Testis (tissue), 3 donors: Measurements from ENCODE around the gene VAPB. TPM values are rescaled to one million over a fixed set of nuclear protein-coding genes. Genes with fewer than 3 reads are reported as not detected.

ENCODE experiments used
- DNase-seq: peaks from one replicate; pipeline ENCODE4 v3.0.0-alpha.2; 2019
- H3K27ac ChIP-seq, 2 donors: fragments of 200-600 bp; sonication (generic); one replicate each; pipeline ENCODE4 v1.5.1; 2019
- H3K27me3 ChIP-seq: fragments of 200-600 bp; sonication (generic); one replicate; pipeline ENCODE4 v1.5.1; 2019
- H3K36me3 ChIP-seq: fragments of 200-600 bp; sonication (generic); one replicate; pipeline ENCODE4 v1.5.1; 2017; ENCODE audit warnings: low read depth; ENCODE audit errors: missing control alignments
- H3K4me1 ChIP-seq: fragments of 200-600 bp; sonication (generic); one replicate; pipeline ENCODE4 v1.5.1; 2019
- H3K4me3 ChIP-seq, 2 donors: fragments of 200-600 bp; sonication (generic); one replicate each; pipeline ENCODE4 v1.5.1; 2017 to 2019
- H3K9me3 ChIP-seq: fragments of 200-600 bp; sonication (generic); one replicate; pipeline ENCODE4 v1.5.1; 2017
- CTCF ChIP-seq, 3 experiments: fragments of 450-650 bp in 2 of 3; fragments of 200-600 bp in 1 of 3; sonication (generic) in 1 of 3; IDR thresholded peaks; one replicate each; pipeline ENCODE4 v1.5.1; 2016 to 2019; ENCODE audit warnings: antibody characterized with exemption in 3 of 3, mild to moderate bottlenecking in 2 of 3, moderate library complexity in 1 of 3
- POLR2A ChIP-seq: fragments of 450-650 bp; IDR thresholded peaks from one replicate; pipeline ENCODE4 v1.6.1; 2017; ENCODE audit warnings: antibody characterized with exemption, mild to moderate bottlenecking, moderate library complexity
- WGBS, 2 donors: methylation state at CpG; one replicate each; pipeline ENCODE4 v1.1.5; 2018; 5-methylcytosine and 5-hydroxymethylcytosine counted together
- intact Hi-C: fragments of 100-400 bp; cut with DNase I; formaldehyde crosslinking; loops from one replicate; pipeline ENCODE4 v1.15.1; 2023; ENCODE audit warnings: low total_unique reads
- polyA plus RNA-seq: library from polyadenylated mRNA; stranded (reverse); fragments of 350-450 nt; fragmentation: Illumina TruSeq; extraction: RNeasy Lipid Tissue Mini Kit (QIAGEN cat#74804); gene quantifications from one replicate; pipeline ENCODE4 v1.2.3, GENCODE V29; 2014; ENCODE audit warnings: low read depth, low replicate concordance; ENCODE audit not compliant: insufficient read depth
- total RNA-seq, 2 donors: library from RNA; depleted of rRNA; stranded (reverse); fragments of >200 nt; gene quantifications; one replicate each; pipeline ENCODE4 v1.2.3, GENCODE V29; 2016

Gene VAPB
- total and polyA plus RNA-seq, 3 donors from 2014 or later, result 23.5 to 31.4 (median 23.8) TPM

GRCh38 chr20:58434326-58434725 lies 45.3 kb downstream of the VAPB start:
- Histone ChIP-seq H3K4me3 (no peak overlapping the region), H3K4me1 (peaks cover 5% of the 10 kb centered on the region), H3K27ac (no peak overlapping the region), H3K9me3 (no peaks in the 10 kb centered on the region), H3K36me3 (no peaks in the 10 kb centered on the region), H3K27me3 (no peaks in the 10 kb centered on the region)
- intact Hi-C loops, result no loop called here
- DNase-seq, result no peak
- TF ChIP-seq CTCF (IDR thresholded peaks at IDR 0.05), result no peak
- no peak for TF ChIP-seq POLR2A
- WGBS, 2 donors, result 94 to 95% methylated on average over 5 of the region's 5 CpGs

GRCh38 chr20:58435237-58435636 lies 46.2 kb downstream of the VAPB start:
- Histone ChIP-seq H3K4me3 (no peak overlapping the region), H3K27ac (no peak overlapping the region), H3K9me3 (no peaks in the 10 kb centered on the region), H3K4me1 (peaks cover 5% of the 10 kb centered on the region), H3K36me3 (no peaks in the 10 kb centered on the region), H3K27me3 (no peaks in the 10 kb centered on the region)
- TF ChIP-seq CTCF (IDR thresholded peaks at IDR 0.05), result no peak
- no peak for TF ChIP-seq POLR2A
- intact Hi-C loops, result no loop called here
- no peak for DNase-seq
- 91 to 95% methylated on average over 6 of the region's 6 CpGs for WGBS, 2 donors

- TF ChIP-seq POLR2A (no peak), CTCF (IDR thresholded peaks at IDR 0.05) (no peak)
- Histone ChIP-seq H3K36me3 (no peaks in the 10 kb centered on the region), H3K4me3 (no peak overlapping the region), H3K4me1 (peaks cover 5% of the 10 kb centered on the region), H3K27me3 (no peaks in the 10 kb centered on the region), H3K27ac (no peak overlapping the region), H3K9me3 (no peaks in the 10 kb centered on the region)
- no peak for DNase-seq
- intact Hi-C loops, result no loop called here
- WGBS, 2 donors, result 85 to 96% methylated on average over 5 of the region's 5 CpGs
Observed at GRCh38 chr20:58436868-58437645, 48.0 kb downstream of the VAPB start.

- TF ChIP-seq POLR2A, result no peak
- TF ChIP-seq CTCF (IDR thresholded peaks at IDR 0.05), result no peak
- Histone ChIP-seq H3K4me3 (no peak overlapping the region), H3K27me3 (no peaks in the 10 kb centered on the region), H3K4me1 (no peaks in the 10 kb centered on the region), H3K9me3 (no peaks in the 10 kb centered on the region), H3K36me3 (no peaks in the 10 kb centered on the region), H3K27ac (no peak overlapping the region)
- DNase-seq, result no peak
- intact Hi-C loops, result no loop called here
- 84 to 87% methylated on average over 5 of the region's 5 CpGs for WGBS, 2 donors
Observed at GRCh38 chr20:58438970-58439808, 50.2 kb downstream of the VAPB start.
